SK-N-SH (cell line): Measurements from ENCODE around the gene EXOC5. TPM values are rescaled to one million over a fixed set of nuclear protein-coding genes. Genes with fewer than 3 reads are reported as not detected.

Experiments
- CTCF ChIA-PET: fragments of 300-600, 350-600 bp; formaldehyde crosslinking; extraction: SDS; loops from one replicate; lab custom pipeline; 2021; lab: Yijun Ruan, JAX
- POLR2A ChIA-PET: fragments of 350-600 bp; sonication (Branson Sonifier 250); formaldehyde crosslinking; extraction: SDS; loops from one replicate; lab custom pipeline; 2020; ENCODE audit warnings: antibody characterized with exemption, inconsistent platforms; lab: Yijun Ruan, JAX
- DNase-seq: peaks from one replicate; pipeline ENCODE4 v3.0.0; 2012
- H2AFZ ChIP-seq: fragments of 200-600 bp; sonication (generic); 2 replicates; pipeline ENCODE4 v1.8.1; 2016; ENCODE audit warnings: antibody characterized with exemption, mild to moderate bottlenecking, low read depth
- H3F3A ChIP-seq: fragments of 200-600 bp; sonication (generic); replicated peaks from 2 replicates; pipeline ENCODE3; 2016; ENCODE audit warnings: antibody characterized with exemption, mild to moderate bottlenecking; ENCODE audit not compliant: insufficient read depth
- H3K27ac ChIP-seq, 2 experiments: fragments of 200-500 bp in 1 of 2; fragments of 200-600 bp in 1 of 2; sonication (Bioruptor generic) in 1 of 2; sonication (generic), shearing (Covaris generic) in 1 of 2; 2 replicates each; pipeline versions ENCODE4 v1.5.1 to v1.6.1; 2014 to 2016; ENCODE audit warnings: low read depth in 2 of 2, inconsistent platforms in 1 of 2, low read length in 1 of 2, mild to moderate bottlenecking in 1 of 2, mixed read lengths in 1 of 2
- H3K27me3 ChIP-seq: fragments of 200-600 bp; sonication (generic), shearing (Covaris generic); 2 replicates; pipeline ENCODE4 v1.6.1; 2016; ENCODE audit warnings: mixed run types; ENCODE audit not compliant: insufficient read depth
- H3K36me3 ChIP-seq, 2 experiments: fragments of 200-500 bp in 1 of 2; fragments of 200-600 bp in 1 of 2; sonication (Bioruptor generic) in 1 of 2; sonication (generic) in 1 of 2; replicated peaks in 1 of 2; 2 replicates each; pipeline versions ENCODE3 to v1.5.1; 2014 to 2016; ENCODE audit warnings: low read length in 1 of 2, mild to moderate bottlenecking in 1 of 2; ENCODE audit not compliant: insufficient read depth in 2 of 2, control insufficient read depth in 1 of 2
- H3K4me1 ChIP-seq, 2 experiments: fragments of 200-500 bp in 1 of 2; fragments of 200-600 bp in 1 of 2; sonication (Bioruptor generic) in 1 of 2; sonication (generic), shearing (Covaris generic) in 1 of 2; 2 replicates each; pipeline versions ENCODE4 v1.5.1 to v1.6.1; 2014 to 2016; ENCODE audit warnings: low read depth in 1 of 2, low read length in 1 of 2, mixed run types in 1 of 2; ENCODE audit not compliant: insufficient read depth in 2 of 2, control insufficient read depth in 1 of 2
- H3K4me2 ChIP-seq: fragments of 200-600 bp; sonication (generic), shearing (Covaris generic); 2 replicates; pipeline ENCODE4 v1.6.1; 2017; ENCODE audit warnings: mixed run types
- H3K4me3 ChIP-seq, 2 experiments: fragments of 200-500 bp in 1 of 2; fragments of 200-600 bp in 1 of 2; sonication (Bioruptor generic) in 1 of 2; sonication (generic), shearing (Covaris generic) in 1 of 2; 2 replicates each; pipeline versions ENCODE4 v1.5.1 to v1.8.1; 2014 to 2016; ENCODE audit warnings: low read depth in 2 of 2, inconsistent platforms in 1 of 2, low read length in 1 of 2, mild to moderate bottlenecking in 1 of 2, mixed read lengths in 1 of 2, moderate library complexity in 1 of 2
- H3K79me2 ChIP-seq: fragments of 200-600 bp; sonication (generic); 2 replicates; pipeline ENCODE4 v1.8.1; 2017; ENCODE audit warnings: mild to moderate bottlenecking; ENCODE audit not compliant: insufficient read depth
- H3K9ac ChIP-seq: fragments of 200-600 bp; sonication (generic); 2 replicates; pipeline ENCODE4 v1.6.1; 2017; ENCODE audit warnings: mixed run types
- H3K9me2 ChIP-seq: fragments of 200-600 bp; sonication (generic); 2 replicates; pipeline ENCODE4 v1.6.1; 2017; ENCODE audit warnings: mixed run types
- H3K9me3 ChIP-seq: fragments of 200-600 bp; sonication (generic); 2 replicates; pipeline ENCODE4 v1.6.1; 2017; ENCODE audit warnings: mixed run types, mild to moderate bottlenecking, moderate library complexity
- H4K20me1 ChIP-seq: fragments of 200-600 bp; sonication (generic); 2 replicates; pipeline ENCODE4 v1.6.1; 2017; ENCODE audit warnings: mild to moderate bottlenecking, mixed run types; ENCODE audit not compliant: insufficient read depth
- ELF1 ChIP-seq: IDR thresholded peaks from 2 replicates; pipeline ENCODE4 v1.4.0; 2012
- FOSL2 ChIP-seq: IDR thresholded peaks from 2 replicates; pipeline ENCODE4 v1.4.0; 2012; ENCODE audit warnings: low read depth, mild to moderate bottlenecking, moderate library complexity, borderline replicate concordance
- GATA2 ChIP-seq: sonication (generic); formaldehyde crosslinking; IDR thresholded peaks from 2 replicates; pipeline ENCODE4 v1.5.0; 2020; ENCODE audit warnings: mild to moderate bottlenecking, missing genetic modification reagents
- NRF1 ChIP-seq: IDR thresholded peaks from 2 replicates; pipeline ENCODE4 v1.6.1; 2012; ENCODE audit warnings: low read depth, mild to moderate bottlenecking, low read length
- POLR2AphosphoS5 ChIP-seq: IDR thresholded peaks from 2 replicates; pipeline ENCODE4 v1.6.1; 2012; ENCODE audit warnings: low read depth, low read length
- RAD21 ChIP-seq: IDR thresholded peaks from 2 replicates; pipeline ENCODE4 v1.6.1; 2012; ENCODE audit warnings: mild to moderate bottlenecking, low read length
- SMC3 ChIP-seq: IDR thresholded peaks from 2 replicates; pipeline ENCODE4 v1.6.1; 2012; ENCODE audit warnings: low read depth, low read length, improper control_type of control experiment
- TAF1 ChIP-seq: IDR thresholded peaks from 2 replicates; pipeline ENCODE4 v1.6.1; 2012; ENCODE audit warnings: low read depth, mild to moderate bottlenecking, low read length, moderate library complexity, borderline replicate concordance
- TCF12 ChIP-seq: IDR thresholded peaks from 2 replicates; pipeline ENCODE4 v1.4.0; 2012
- YY1 ChIP-seq: IDR thresholded peaks from 2 replicates; pipeline ENCODE4 v1.4.0; 2012; ENCODE audit warnings: low read depth, mild to moderate bottlenecking
- WGBS: methylation state at CpG from one replicate; pipeline ENCODE4 v1.1.6; 2017; ENCODE audit warnings: low lambda C conversion rate; 5-methylcytosine and 5-hydroxymethylcytosine counted together
- polyA plus RNA-seq, 3 experiments: library from polyadenylated mRNA; depleted of rRNA; stranded (reverse); fragments of >200 nt; gene quantifications; 2 replicates each; pipeline ENCODE4 v1.2.3, GENCODE V29; 2012
- TF ChIP-seq, protein P1 (sequence below): fragments of 150-350 bp; IDR thresholded peaks from 2 replicates; pipeline ENCODE4 v1.6.1; 2016; ENCODE audit warnings: mild to moderate bottlenecking, low read depth, low read length
- TF ChIP-seq, protein P2 (sequence below): fragments of 200-600 bp; sonication (generic); IDR thresholded peaks from 2 replicates; pipeline ENCODE4 v1.6.1; 2017; ENCODE audit warnings: antibody characterized with exemption, mild to moderate bottlenecking, moderate library complexity
- TF ChIP-seq, protein P3 (sequence below): IDR thresholded peaks from 2 replicates; pipeline ENCODE4 v1.4.0; 2012; ENCODE audit warnings: low read depth, borderline replicate concordance
- TF ChIP-seq, protein P4 (sequence below): IDR thresholded peaks from 2 replicates; pipeline ENCODE4; 2012
- TF ChIP-seq, protein P5 (sequence below): IDR thresholded peaks from 2 replicates; pipeline ENCODE4 v1.6.1; 2012; ENCODE audit warnings: mild to moderate bottlenecking, low read depth, low read length, moderate library complexity
- TF ChIP-seq, protein P6 (sequence below): IDR thresholded peaks from 2 replicates; pipeline ENCODE4 v1.4.0; 2012; ENCODE audit warnings: low read depth, borderline replicate concordance

EXOC5 gene, protein sequence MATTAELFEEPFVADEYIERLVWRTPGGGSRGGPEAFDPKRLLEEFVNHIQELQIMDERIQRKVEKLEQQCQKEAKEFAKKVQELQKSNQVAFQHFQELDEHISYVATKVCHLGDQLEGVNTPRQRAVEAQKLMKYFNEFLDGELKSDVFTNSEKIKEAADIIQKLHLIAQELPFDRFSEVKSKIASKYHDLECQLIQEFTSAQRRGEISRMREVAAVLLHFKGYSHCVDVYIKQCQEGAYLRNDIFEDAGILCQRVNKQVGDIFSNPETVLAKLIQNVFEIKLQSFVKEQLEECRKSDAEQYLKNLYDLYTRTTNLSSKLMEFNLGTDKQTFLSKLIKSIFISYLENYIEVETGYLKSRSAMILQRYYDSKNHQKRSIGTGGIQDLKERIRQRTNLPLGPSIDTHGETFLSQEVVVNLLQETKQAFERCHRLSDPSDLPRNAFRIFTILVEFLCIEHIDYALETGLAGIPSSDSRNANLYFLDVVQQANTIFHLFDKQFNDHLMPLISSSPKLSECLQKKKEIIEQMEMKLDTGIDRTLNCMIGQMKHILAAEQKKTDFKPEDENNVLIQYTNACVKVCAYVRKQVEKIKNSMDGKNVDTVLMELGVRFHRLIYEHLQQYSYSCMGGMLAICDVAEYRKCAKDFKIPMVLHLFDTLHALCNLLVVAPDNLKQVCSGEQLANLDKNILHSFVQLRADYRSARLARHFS
- 10.5 and 14.2 TPM in 2 replicates for polyA plus RNA-seq (2012; rRNA removed)
- 18.4 and 21.8 TPM in 2 replicates for polyA plus RNA-seq (2012; cell fraction: cytosol; rRNA removed)
- polyA plus RNA-seq (2012; cell fraction: nucleus; rRNA removed), result 9.3 and 13.2 TPM in 2 replicates

DNA sequence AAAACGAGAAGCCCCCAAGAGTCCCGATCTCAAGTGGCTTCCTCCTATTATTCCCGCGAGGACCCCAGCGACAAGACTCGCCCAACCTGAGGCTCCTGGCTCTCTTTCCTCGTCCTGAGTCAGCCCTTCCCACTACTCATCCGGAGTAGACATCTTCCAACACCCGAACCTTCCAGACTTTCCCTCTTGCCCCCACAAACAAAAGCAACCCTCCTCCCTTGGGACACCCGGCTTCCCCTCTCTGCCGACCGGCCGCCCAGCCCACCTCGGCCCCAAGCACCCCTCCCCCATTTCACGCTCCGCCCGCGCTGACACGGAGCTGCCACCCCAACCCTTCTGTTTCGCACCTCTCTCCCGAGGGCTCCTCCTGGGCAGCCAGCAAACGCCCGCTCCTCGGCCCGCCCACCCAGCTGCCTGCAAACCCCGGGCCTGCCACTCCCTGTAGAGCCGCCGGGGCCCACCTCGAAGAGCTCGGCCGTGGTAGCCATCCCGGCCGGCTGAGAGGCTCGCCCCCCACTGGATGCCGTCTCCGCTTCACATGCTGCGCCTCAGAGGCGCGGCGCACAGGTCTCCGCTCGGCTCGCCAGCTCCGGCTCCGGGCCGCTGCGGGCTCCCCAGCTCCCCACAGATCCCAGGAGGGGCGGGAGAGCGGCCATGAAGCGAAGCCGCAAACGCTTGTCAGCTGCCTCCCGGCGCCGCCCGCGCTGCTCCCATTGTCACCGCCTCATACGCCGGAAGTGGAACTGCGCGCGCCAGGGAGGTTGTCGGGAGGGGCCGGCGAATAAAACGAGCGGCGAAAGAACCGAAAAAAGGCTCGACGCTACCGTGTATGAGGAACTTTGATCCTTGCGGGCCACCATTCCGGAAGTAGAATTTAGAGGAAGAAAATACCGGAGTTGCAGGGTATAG is at the start of gene EXOC5, which contains the start of gene AP5M1:
TSS of gene EXOC5 (minus strand) at position 745 of the 909 bp plus-strand sequence. CDS start at position 488, 257 bp downstream.
TSS of gene AP5M1 (plus strand) at position 811 of the 909 bp plus-strand sequence. CDS start 344 bp downstream, outside the sequence.
- Histone ChIP-seq H3K27me3 (no peaks in the 10 kb centered on the region), H3K79me2 (peaks cover 96% of the 10 kb centered on the region), H4K20me1 (peaks cover 11% of the 10 kb centered on the region), H3K9me3 (no peaks in the 10 kb centered on the region), H3K9ac (peak within 1 kb of the TSS; percentile 74), H3K9me2 (no peaks in the 10 kb centered on the region), H3F3A (peaks cover 23% of the 10 kb centered on the region), H3K4me1 (peaks cover 6 to 8% of the 10 kb centered on the region in 2 experiments; a peak in 2 of 4 replicates), H3K27ac (peak within 1 kb of the TSS; percentile 86 to 94), H3K4me2 (peak within 1 kb of the TSS; percentile 67), H3K36me3 (peaks cover 8% of the 10 kb centered on the region in 2 experiments), H2AFZ (peak within 1 kb of the TSS; percentile 80), H3K4me3 (peak within 1 kb of the TSS; percentile 76 to 97)
- ChIA-PET CTCF (interaction anchor here (0.7 to 1.1 kb wide), 3 partner anchors 17 to 794 kb away, joined by 3 to 4 read pairs (median 3); no protein-coding TSS in a partner anchor), POLR2A (interaction anchor here (0.6 to 1.2 kb wide), 2 partner anchors 121 to 1030 kb away, joined by 3 to 4 read pairs; partner anchors contain the start of gene ARID4A)
- peak; percentile 86 for DNase-seq
- under 1% methylated on average over 62 of the region's 76 CpGs for WGBS
- TF ChIP-seq TAF1 (peak; percentile 75), TCF12 (no peak), RAD21 (no peak), YY1 (peak; percentile 75), ELF1 (peak; percentile 96), SMC3 (no peak), POLR2AphosphoS5 (peak; percentile 61; the same call in 1 of the 2 replicates), GATA2 (CRISPR knock-in tag) (0 out of 2 replicates have a peak, but pooled peaks have one; percentile 15), FOSL2 (no peak), NRF1 (no peak)
- TF ChIP-seq, protein P1, sequence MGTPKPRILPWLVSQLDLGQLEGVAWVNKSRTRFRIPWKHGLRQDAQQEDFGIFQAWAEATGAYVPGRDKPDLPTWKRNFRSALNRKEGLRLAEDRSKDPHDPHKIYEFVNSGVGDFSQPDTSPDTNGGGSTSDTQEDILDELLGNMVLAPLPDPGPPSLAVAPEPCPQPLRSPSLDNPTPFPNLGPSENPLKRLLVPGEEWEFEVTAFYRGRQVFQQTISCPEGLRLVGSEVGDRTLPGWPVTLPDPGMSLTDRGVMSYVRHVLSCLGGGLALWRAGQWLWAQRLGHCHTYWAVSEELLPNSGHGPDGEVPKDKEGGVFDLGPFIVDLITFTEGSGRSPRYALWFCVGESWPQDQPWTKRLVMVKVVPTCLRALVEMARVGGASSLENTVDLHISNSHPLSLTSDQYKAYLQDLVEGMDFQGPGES, result no peak
- TF ChIP-seq, protein P2, sequence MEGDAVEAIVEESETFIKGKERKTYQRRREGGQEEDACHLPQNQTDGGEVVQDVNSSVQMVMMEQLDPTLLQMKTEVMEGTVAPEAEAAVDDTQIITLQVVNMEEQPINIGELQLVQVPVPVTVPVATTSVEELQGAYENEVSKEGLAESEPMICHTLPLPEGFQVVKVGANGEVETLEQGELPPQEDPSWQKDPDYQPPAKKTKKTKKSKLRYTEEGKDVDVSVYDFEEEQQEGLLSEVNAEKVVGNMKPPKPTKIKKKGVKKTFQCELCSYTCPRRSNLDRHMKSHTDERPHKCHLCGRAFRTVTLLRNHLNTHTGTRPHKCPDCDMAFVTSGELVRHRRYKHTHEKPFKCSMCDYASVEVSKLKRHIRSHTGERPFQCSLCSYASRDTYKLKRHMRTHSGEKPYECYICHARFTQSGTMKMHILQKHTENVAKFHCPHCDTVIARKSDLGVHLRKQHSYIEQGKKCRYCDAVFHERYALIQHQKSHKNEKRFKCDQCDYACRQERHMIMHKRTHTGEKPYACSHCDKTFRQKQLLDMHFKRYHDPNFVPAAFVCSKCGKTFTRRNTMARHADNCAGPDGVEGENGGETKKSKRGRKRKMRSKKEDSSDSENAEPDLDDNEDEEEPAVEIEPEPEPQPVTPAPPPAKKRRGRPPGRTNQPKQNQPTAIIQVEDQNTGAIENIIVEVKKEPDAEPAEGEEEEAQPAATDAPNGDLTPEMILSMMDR, result no peak
- TF ChIP-seq, protein P3, sequence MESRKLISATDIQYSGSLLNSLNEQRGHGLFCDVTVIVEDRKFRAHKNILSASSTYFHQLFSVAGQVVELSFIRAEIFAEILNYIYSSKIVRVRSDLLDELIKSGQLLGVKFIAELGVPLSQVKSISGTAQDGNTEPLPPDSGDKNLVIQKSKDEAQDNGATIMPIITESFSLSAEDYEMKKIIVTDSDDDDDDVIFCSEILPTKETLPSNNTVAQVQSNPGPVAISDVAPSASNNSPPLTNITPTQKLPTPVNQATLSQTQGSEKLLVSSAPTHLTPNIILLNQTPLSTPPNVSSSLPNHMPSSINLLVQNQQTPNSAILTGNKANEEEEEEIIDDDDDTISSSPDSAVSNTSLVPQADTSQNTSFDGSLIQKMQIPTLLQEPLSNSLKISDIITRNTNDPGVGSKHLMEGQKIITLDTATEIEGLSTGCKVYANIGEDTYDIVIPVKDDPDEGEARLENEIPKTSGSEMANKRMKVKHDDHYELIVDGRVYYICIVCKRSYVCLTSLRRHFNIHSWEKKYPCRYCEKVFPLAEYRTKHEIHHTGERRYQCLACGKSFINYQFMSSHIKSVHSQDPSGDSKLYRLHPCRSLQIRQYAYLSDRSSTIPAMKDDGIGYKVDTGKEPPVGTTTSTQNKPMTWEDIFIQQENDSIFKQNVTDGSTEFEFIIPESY, result no peak
- TF ChIP-seq, protein P4, sequence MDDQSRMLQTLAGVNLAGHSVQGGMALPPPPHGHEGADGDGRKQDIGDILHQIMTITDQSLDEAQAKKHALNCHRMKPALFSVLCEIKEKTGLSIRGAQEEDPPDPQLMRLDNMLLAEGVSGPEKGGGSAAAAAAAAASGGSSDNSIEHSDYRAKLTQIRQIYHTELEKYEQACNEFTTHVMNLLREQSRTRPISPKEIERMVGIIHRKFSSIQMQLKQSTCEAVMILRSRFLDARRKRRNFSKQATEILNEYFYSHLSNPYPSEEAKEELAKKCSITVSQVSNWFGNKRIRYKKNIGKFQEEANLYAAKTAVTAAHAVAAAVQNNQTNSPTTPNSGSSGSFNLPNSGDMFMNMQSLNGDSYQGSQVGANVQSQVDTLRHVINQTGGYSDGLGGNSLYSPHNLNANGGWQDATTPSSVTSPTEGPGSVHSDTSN, result no peak; the same call in 1 of the 2 replicates
- TF ChIP-seq, protein P5, sequence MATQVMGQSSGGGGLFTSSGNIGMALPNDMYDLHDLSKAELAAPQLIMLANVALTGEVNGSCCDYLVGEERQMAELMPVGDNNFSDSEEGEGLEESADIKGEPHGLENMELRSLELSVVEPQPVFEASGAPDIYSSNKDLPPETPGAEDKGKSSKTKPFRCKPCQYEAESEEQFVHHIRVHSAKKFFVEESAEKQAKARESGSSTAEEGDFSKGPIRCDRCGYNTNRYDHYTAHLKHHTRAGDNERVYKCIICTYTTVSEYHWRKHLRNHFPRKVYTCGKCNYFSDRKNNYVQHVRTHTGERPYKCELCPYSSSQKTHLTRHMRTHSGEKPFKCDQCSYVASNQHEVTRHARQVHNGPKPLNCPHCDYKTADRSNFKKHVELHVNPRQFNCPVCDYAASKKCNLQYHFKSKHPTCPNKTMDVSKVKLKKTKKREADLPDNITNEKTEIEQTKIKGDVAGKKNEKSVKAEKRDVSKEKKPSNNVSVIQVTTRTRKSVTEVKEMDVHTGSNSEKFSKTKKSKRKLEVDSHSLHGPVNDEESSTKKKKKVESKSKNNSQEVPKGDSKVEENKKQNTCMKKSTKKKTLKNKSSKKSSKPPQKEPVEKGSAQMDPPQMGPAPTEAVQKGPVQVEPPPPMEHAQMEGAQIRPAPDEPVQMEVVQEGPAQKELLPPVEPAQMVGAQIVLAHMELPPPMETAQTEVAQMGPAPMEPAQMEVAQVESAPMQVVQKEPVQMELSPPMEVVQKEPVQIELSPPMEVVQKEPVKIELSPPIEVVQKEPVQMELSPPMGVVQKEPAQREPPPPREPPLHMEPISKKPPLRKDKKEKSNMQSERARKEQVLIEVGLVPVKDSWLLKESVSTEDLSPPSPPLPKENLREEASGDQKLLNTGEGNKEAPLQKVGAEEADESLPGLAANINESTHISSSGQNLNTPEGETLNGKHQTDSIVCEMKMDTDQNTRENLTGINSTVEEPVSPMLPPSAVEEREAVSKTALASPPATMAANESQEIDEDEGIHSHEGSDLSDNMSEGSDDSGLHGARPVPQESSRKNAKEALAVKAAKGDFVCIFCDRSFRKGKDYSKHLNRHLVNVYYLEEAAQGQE, result peak; percentile 38; the same call in 1 of the 2 replicates
- TF ChIP-seq, protein P6, sequence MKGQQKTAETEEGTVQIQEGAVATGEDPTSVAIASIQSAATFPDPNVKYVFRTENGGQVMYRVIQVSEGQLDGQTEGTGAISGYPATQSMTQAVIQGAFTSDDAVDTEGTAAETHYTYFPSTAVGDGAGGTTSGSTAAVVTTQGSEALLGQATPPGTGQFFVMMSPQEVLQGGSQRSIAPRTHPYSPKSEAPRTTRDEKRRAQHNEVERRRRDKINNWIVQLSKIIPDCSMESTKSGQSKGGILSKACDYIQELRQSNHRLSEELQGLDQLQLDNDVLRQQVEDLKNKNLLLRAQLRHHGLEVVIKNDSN, result peak; percentile 39; the same call in 1 of the 2 replicates
